Occipital lobe (tissue), 2 donors: ENCODE results near the gene HEPACAM2. TPM values are rescaled to one million over a fixed set of nuclear protein-coding genes. Genes with fewer than 3 reads are reported as not detected.
A peak's percentile ranks its signal among the peaks of the same experiment; 100 is the strongest.

Experiments
- DNase-seq: peaks from one replicate; lab custom pipeline; 2025; lab: John Stamatoyannopoulos, UW
- total RNA-seq: library from RNA; depleted of rRNA; stranded (reverse); fragments of >200 nt; gene quantifications from one replicate; pipeline ENCODE4 v1.2.3, GENCODE V29; 2014

HEPACAM2 gene
- total RNA-seq: not detected

- DNase-seq: no peak
Measured at GRCh38 chr7:93226310-93226709, at the start of gene HEPACAM2. HEPACAM2 (minus strand) TSS chr7:93226469.

GRCh38 chr7:93265220-93265619, 39.0 kb upstream of the HEPACAM2 start:
- no peak for DNase-seq

- DNase-seq: no peak
Measured at GRCh38 chr7:93262535-93262934, 36.3 kb upstream of the HEPACAM2 start.

- no peak for DNase-seq
Measured at GRCh38 chr7:93258661-93259060, 32.4 kb upstream of the HEPACAM2 start.

- DNase-seq: no peak
Measured at GRCh38 chr7:93249491-93250148, 23.4 kb upstream of the HEPACAM2 start.

GRCh38 chr7:93245525-93246432, 19.5 kb upstream of the HEPACAM2 start:
- no peak for DNase-seq

- no peak for DNase-seq
Measured at GRCh38 chr7:93242106-93242505, 15.8 kb upstream of the HEPACAM2 start.

- no peak for DNase-seq
Measured at GRCh38 chr7:93239824-93240223, 13.6 kb upstream of the HEPACAM2 start.

GRCh38 chr7:93238748-93239147, 12.5 kb upstream of the HEPACAM2 start:
- DNase-seq: no peak

- no peak for DNase-seq
Measured at GRCh38 chr7:93238131-93238530, 11.9 kb upstream of the HEPACAM2 start.

- DNase-seq: no peak
Measured at GRCh38 chr7:93235541-93235940, 9.3 kb upstream of the HEPACAM2 start.

- no peak for DNase-seq
Measured at GRCh38 chr7:93232673-93233018, 6.4 kb upstream of the HEPACAM2 start.

GRCh38 chr7:93231799-93232672, 5.8 kb upstream of the HEPACAM2 start, which contains the start of gene VPS50:
VPS50 (plus strand) TSS chr7:93232366; CDS start chr7:93232468, 102 bp downstream.
- peak; percentile 97 for DNase-seq

GRCh38 chr7:93231259-93231658, 5.0 kb upstream of the HEPACAM2 start:
- no peak for DNase-seq

GRCh38 chr7:93228302-93228701, 2.0 kb upstream of the HEPACAM2 start:
- DNase-seq: no peak

- DNase-seq: no peak
Measured at GRCh38 chr7:93219868-93220267, 6.4 kb downstream of the HEPACAM2 start.

GRCh38 chr7:93218997-93219827, 7.1 kb downstream of the HEPACAM2 start:
- DNase-seq: no peak

GRCh38 chr7:93212881-93213280, 13.4 kb downstream of the HEPACAM2 start:
- DNase-seq: no peak

GRCh38 chr7:93211228-93211818, 14.9 kb downstream of the HEPACAM2 start:
- no peak for DNase-seq

GRCh38 chr7:93205046-93205445, 21.2 kb downstream of the HEPACAM2 start:
- no peak for DNase-seq
